ENCODE data around the gene PHF2.

- TF ChIP-seq CTCF (IDR thresholded peaks at IDR 0.05; ENCODE audit: low read length) (no peak), EZH2phosphoT487 (IDR thresholded peaks at IDR 0.05; ENCODE audit: low read length) (no peak), EZH2 (optimal IDR thresholded peaks at IDR 0.05; ENCODE audit: low read depth, low read length) (no peak)
These were observed 17.8 kb downstream of the PHF2 start for GRCh38 chr9:93594041-93594756.
